GM18520 (cell line): Measurements from ENCODE around the gene PRAMEF20.
"Not testable (repeated sequence)": the region's sequence is repeated elsewhere in the genome, so short reads cannot be mapped to it uniquely, and the experiment has no call there.

Experiments used
- ATAC-seq: cut with Tn5 transposase; IDR thresholded peaks from one replicate; pipeline ENCODE4 v1.9.1; 2021; ENCODE audit not compliant: unreplicated experiment

PRAMEF20 gene

DNA sequence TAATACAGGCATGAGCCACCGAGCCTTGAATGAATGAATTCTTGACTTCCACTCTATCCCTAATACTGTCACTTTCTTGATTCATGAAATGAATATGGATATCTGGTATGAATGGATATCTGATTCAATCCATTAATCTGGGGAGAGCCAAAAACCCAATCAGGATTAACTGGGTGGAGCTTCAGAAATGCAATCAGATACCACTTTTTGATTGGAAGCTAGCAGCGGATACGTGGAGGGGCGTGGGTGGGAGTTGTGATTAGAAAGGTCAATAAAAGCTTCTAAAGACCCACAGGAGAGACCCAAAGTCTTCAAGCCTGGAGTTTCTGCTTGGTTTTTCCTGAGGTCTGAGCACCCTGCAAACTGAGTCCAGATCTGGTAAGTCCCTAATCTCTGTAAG is at the start of gene PRAMEF20:
Gene PRAMEF20 (plus strand): TSS at position 301 of the 400 bp plus-strand sequence. CDS start 5,905 bp downstream, outside the sequence.
- ATAC-seq, result not testable (repeated sequence)

DNA sequence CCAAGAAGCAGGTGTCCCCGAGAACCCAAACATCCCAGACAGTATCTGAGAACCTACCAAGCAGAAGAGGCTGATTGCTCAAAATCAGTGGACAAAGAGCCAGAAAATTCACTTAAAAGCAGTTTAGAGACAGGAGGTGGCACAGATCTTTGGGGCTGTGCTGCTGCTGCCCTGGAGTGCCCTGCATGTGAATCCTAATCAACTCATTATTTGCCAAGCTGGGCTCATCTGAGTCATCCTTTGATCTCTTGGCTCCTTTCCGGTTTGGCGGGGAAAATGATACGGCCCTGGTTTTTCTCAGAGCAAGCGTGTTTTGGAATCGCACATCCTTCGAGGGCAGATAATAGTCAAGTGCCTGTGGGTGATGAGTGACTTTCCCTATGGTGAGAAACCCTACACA is 47.9 kb upstream of the PRAMEF20 start:
- not testable (repeated sequence) for ATAC-seq

DNA sequence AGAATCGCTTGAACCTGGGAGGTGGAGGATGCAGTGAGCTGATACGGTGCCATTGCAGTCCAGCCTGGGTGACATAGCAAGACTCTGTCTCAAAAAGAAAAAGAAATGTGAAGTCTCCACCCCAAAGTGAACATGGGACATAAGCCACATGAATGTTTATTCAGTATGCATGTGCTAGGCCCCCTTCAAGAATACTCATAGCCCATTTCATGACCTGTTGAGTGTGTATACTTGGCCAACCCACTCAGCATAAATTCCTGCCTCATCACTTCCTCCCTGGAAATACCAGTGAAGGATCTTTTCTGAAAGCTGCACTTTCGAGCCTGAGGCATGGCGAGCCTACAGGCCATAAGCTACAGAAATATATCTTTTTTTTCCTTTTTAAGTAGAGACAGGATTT is 45.3 kb upstream of the PRAMEF20 start:
- ATAC-seq, result not testable (repeated sequence)

- ATAC-seq, result not testable (repeated sequence)
Measured at GRCh38 chr1:13366536-13366935, 43.7 kb upstream of the PRAMEF20 start.

DNA sequence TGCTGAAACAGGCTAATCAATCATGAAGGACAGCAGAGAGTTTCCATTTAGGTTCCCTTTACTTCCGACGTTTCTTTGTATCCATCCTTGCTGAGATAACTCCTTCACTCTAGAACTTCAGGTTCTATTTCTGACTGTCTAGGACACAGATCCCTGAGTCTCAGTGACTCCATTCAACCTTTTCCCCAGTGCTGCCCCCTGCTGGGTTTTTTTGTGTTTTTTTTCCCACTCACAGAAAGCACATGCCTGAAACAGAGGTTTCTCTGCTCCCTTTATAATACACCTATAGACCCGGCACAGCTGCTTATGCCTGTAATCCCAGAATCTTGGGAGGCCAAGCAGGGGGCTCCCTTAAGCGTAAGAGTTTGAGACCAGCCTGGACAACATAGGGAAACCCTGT is 41.7 kb upstream of the PRAMEF20 start:
- ATAC-seq, result not testable (repeated sequence)

DNA sequence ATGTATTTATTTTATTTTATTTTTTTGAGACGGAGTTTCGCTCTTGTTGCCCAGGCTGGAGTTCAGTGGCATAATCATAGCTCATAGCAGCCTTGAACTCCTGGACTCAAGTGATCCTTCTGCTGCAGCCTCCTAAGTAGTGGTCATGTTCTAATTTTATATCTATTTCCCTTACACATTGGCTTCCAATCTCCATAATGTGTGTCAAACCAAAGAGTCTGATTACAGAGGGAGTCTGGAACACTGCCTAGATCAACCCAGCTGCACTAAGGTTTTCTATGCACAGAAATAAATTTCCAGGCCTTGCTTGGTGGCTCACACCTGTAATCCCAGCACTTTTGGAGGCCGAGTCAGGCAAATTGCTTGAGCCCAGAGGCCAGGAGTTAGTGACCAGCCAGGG is 31.3 kb upstream of the PRAMEF20 start:
- ATAC-seq, result not testable (repeated sequence)

DNA sequence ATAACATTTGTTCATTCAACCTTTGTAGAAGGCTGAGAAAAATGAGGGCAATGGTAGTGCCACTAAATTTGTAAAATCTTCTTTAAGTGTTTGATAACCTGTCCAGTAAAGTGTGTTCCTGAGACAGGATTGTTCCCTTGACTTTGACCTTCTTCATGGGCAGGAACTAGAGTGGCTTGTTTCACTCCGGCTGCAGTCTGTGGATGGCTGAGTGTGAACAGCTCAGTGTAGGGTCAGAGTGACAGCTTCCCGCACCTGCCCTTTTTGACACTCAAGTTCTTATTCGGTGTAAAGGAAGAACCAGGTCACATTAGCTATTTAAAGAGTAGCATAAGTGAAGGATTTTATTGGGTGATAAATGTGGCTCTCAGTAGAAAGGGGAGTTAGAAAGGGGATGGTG is 29.9 kb upstream of the PRAMEF20 start:
- not testable (repeated sequence) for ATAC-seq

DNA sequence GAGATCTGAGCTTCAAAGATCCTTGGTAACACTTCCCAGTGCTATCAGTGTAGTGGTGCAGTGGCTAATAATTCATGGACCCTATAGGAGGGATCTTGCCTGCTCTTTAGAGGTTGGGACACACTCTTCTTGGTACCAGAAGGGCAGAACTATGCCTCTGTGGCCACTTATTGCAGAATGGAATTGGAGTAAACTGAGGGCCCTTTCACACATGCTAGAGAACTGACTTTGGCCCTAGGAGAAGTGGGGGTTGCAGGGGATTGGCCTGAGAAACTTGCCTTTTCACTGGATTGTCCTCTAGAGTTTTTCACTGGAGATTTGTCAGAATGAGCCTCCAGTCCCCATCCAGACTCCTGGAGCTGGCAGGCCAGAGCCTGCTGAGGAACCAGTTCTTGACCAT is 20.9 kb upstream of the PRAMEF20 start, which contains the start of gene PRAMEF17:
Gene PRAMEF17 (plus strand): TSS at position 301 of the 400 bp plus-strand sequence. CDS start 26 bp downstream, at position 327.
- not testable (repeated sequence) for ATAC-seq

DNA sequence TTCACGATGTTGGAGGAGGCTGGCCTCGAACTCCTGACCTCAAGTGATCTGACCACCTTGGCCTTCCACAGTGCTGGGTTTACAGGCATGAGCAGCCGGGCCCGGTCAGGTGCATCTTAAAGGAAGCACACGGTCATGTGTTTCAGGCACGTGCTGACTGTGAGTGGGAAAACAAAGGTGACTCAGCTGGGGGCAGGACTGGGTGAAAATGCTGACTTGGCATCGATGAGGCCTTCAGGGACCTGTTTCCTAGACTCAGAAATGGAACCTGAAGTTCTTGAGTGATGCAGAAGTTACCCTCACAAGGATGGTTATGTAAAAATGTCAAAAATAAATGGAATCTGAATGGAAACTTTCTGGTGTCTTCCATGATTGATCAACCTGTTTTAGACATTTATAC is 17.2 kb upstream of the PRAMEF20 start:
- ATAC-seq, result not testable (repeated sequence)

GRCh38 chr1:13394761-13395160 is 15.5 kb upstream of the PRAMEF20 start:
- ATAC-seq, result not testable (repeated sequence)

DNA sequence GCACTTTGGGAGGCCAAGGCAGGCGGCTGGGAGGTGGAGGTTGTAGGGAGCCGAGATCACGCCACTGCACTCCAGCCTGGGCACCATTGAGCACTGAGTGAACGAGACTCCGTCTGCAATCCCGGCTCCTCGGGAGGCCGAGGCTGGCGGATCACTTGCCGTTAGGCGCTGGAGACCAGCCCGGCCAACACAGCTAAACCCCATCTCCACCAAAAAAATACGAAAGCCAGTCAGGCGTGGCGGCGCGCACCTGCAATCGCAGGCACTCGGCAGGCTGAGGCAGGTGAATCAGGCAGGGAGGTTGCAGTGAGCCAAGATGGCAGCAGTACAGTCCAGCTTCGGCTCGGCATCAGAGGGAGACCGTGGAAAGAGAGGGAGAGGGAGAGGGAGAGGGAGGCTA is 14.9 kb upstream of the PRAMEF20 start:
- not testable (repeated sequence) for ATAC-seq

DNA sequence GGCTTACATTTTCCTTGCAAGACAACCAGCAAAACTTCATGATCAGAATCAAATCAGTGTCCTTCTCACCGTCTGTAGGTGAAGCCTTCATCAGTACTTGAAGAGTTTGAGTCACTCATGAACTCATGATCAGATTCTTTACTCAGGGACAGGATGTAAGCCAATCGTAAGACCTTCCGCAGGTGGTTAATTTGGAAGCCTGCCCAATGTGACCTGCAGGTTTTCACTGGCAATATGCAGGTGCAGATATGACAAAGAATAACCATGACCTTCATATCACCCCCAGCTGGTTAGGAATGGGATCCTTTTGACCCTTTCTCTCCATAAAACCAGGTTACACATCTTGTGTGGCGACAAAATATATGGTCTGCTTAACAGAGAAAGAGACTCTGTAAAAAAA is 2.4 kb upstream of the PRAMEF20 start:
- no peak for ATAC-seq

DNA sequence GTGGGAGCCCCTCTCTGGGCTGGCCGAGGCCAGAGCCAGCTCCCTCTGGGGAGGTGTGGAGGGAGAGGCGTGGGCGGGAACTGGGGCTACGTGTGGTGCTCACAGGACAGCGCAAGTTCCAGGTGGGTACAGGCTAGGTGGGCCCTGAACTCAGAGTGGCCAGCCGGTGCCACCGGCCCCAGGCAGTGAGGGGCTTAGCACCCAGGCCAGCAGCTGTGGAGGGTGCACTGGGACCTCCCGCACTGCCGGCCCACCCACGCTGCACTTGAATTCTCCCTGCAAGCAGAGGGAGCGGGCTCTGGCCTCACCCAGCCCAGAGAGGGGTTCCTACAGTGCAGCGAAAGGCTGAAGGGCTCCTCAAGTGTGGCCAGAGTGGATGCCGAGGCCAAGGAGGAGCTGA is 20.2 kb downstream of the PRAMEF20 start:
- no peak for ATAC-seq

DNA sequence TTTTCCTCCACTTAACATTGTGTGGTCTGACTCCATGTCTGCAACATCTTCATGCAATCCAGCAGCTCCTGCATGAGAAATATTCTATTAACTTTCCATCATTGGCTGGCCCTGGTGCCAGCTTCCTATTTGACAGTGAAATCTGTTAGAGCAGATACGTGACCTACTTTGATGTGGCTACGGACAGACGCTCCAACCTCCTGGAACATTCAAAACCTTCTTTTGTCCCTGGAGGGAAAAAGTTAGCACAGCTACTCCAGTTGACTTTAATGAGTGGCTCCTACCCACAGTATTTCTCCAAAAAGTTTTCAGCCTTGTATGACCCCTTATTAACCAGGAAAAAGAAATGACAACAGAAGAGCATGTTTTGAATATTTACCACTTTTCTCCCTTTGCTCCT is 22.0 kb downstream of the PRAMEF20 start:
- ATAC-seq, result no peak

- ATAC-seq, result not testable (repeated sequence)
Measured at GRCh38 chr1:13433694-13434358, 23.6 kb downstream of the PRAMEF20 start.

DNA sequence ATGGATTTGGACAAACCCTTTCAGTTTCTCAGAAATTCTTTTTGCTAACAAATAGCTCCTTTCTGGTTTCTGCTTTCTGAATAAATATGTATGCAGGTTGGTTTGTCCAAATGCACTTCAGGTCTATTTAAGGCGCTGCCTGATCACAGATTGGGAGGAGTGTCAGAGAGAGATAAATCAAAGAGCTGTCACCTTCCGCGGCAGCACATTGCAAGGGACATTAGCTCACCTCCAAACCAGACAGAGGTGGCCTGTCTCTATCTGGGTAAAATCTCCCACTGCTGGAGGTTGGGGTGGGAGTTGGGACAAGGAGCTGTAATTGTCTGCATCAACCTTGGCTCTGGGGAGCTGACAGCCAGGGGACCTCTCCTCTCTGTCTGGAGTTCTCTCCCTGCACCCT is 25.2 kb downstream of the PRAMEF20 start:
- no peak for ATAC-seq

DNA sequence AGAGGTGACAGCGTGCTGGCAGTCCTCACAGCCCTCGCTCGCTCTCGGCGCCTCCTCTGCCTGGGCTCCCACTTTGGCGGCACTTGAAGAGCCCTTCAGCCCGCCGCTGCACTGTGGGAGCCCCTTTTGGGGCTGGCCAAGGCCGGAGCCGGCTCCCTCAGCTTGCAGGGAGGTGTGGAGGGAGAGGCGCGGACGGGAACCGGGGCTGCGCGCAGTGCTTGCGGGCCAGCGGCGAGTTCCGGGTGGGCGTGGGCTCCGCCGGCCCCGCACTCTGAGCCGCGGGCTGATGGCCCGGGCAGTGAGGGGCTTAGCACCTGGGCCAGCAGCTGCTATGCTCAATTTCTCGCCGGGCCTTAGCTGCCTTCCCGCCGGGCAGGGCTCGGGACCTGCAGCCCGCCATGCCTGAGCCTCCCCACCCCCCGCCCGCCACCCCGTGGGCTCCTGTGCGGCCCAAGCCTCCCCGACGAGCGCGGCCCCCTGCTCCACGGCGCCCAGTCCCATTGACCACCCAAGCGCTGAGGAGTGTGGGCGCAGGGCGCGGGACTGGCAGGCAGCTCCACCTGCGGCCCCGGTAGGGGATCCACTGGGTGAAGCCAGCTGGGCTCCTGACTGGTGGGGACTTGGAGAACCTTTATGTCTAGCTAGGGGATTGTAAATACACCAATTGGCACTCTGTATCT is 29.0 kb downstream of the PRAMEF20 start:
- ATAC-seq, result not testable (repeated sequence)

DNA sequence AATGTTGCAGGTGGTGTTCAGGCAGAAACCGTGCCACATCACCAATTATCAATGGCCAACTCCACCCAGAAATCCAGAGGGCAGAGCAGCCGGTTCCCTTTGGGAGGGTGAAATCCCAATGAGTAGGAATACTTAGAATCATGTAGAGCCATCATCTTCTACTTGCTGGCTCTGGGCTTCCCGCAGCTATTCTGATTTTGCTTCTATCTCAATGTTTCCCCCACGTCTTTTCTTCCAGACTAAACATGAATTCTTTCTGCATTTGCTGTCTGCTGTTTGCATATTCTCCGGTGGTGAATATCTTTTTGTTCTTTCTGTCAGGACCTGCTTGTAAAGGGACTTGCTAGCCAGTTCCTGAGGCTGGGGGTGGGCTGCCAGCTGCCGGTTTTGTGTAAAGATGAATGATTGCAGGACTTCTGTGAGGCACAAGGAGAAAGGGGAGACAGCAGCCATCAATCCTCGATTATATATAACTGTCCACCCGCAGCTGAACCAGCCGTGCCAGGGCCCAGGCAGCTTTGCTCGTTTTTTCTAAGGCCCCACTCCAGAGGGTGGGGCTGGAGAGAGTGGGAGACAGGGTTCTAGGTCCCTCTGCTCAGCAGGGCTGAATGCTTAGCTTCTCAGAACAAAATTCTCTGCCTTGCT is 33.2 kb downstream of the PRAMEF20 start:
- ATAC-seq, result no peak

GRCh38 chr1:13450204-13450603 is 40.0 kb downstream of the PRAMEF20 start:
- ATAC-seq, result no peak

- no peak for ATAC-seq
Measured at GRCh38 chr1:13451399-13451965, 41.2 kb downstream of the PRAMEF20 start.

DNA sequence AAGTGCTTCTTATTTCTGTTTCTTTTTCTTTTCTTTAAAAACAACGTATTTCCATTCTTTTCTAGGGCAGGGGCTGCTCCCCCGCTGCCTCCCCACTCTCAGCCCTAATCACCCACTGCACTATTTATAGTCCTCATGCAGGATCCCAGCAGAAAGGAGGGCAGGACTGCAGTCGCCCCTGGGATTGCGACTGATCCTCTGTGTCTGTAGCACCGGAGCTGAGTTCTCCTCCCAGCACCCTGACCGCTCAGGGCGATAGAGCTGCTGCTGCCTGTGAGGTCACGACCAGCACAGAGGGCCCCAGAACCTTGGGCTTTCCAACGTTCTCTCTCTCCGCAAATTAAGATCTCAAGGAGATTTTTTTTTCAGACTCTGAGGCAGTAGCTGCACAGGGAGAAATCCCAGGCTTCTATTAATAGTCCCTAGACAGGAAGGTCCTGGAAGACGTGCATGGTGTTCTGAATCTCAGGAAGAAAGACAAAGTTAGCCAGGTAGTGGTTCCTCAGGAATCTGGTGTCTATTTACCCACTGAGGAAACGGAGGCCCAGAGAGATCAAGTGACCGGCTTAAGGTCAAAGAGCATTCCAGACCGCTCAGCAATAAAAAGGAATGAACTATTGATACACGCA is 46.8 kb downstream of the PRAMEF20 start:
- no peak for ATAC-seq
